ENCODE data around the gene IWS1.
"Not testable (repeated sequence)": the region's sequence is repeated elsewhere in the genome, so short reads cannot be mapped to it uniquely, and the experiment has no call there.

IWS1 gene

DNA sequence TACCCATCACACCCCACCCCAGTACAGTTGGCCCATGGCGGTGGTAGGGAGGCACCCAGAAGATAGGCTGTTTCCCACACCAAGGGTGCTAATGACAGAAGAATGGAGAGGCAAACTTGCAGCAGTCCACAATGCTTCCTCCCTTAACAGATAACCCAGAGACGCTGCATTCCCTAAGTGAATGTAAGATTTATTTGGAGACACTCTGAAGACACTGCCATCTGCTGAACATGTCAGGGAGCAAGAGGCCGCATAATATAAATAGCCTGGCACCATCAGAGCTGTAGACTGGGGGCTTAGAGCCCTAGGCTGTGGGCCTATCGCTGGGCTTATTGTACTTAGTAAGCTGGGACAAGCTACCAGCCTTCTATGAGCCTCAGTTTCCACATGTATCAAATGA is 2.2 kb upstream of the IWS1 start:
- DNase-seq (ENCODE audit: low read depth, low spot score): no peak

DNA sequence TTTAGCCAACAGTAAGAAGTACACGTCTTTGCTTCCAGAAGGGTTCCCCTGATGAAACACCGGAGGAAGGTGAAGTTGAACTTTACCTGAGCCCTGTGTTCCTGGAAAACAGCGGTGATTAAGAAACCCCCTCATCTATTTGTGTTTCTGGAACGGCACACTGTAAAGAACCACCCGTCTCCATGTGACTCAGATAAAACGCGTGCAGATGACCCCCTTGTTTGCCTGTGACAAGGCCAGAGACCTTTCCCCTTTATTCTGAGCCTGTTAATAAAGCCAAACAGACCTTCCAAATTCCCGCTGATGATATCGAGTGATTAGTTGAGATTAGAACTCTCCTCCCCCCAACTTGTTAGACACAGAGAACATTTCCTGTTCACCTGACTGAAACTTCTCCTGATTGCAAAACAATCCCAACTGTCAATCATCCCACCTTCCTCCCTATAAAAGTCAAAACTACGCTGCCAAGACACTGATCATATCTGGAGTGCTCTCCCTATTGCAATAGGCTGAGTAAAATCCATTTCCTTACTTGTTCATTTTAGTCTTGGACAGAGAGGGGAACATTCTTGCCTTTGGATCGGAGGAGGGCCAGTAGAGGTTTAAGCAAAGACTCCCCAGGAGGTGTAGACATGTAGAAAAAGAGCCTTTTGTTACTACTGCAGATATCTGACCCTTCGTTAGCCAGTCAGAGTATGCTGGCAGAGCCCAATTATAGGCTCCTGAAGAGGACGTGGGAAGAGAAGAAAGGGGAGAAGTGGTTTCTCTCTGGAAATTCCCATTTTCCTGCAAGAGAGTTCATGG is 914 bp upstream of the IWS1 start:
- no peak for DNase-seq (ENCODE audit: low read depth, low spot score)

- DNase-seq (ENCODE audit: low read depth, low spot score): peak; percentile 65
Measured at GRCh38 chr2:127525691-127526131, 578 bp downstream of the IWS1 start.

GRCh38 chr2:127524198-127524834 is 2.0 kb downstream of the IWS1 start:
- DNase-seq (ENCODE audit: low read depth, low spot score): not testable (repeated sequence)

DNA sequence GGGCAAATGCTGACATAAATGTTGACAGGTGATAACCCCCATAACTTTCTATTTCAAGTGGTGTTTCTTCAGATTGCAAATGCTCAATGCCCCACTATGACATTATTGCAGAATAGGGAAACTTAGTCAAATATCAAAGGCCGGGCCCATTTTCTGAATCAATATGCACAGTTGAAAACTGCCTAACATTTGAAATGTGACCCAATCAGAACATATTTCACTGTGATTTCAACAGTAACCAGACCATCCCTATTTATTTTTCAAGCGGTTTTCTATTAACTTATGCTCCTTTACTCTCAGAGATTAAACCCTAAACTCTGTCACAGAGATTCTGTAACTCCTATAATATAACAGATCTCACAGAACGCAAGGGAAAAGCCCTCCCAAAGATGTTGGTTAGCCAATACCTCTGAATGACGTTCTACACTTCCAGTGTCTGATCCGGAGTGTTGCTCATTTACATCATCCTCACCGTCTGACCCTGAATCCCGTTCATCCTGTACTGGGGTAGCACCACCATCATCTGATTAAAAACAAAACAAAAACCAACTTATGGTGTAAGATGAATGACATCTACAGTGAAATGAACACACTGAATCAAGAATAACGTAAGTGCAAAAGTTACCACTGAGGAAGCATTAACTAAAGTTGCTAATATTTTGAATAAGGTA is 2.9 kb downstream of the IWS1 start:
- no peak for DNase-seq (ENCODE audit: low read depth, low spot score)

- no peak for DNase-seq (ENCODE audit: low read depth, low spot score)
Measured at GRCh38 chr2:127520424-127520823, 5.9 kb downstream of the IWS1 start.

DNA sequence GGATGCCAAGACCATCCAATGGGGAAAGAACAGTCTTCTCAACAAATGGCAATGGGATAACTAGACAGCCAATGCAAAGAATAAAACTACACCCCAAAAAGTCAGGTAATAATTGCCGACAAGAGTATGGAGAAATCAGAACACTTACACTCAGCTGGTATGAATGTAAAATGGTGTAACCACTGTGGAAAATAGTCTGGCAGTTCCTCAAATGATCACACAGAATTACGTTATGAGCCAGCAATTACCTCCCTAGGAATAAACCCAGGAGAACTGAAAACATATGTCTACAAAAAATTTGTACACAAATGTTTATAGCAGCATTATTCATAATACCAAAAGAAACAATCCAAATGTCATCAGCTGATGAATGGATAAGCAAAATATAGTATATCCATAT is 8.8 kb downstream of the IWS1 start:
- no peak for DNase-seq (ENCODE audit: low read depth, low spot score)

- DNase-seq (ENCODE audit: low read depth, low spot score): peak; percentile 85
Measured at GRCh38 chr2:127516041-127516762, 10.1 kb downstream of the IWS1 start.

- no peak for DNase-seq (ENCODE audit: low read depth, low spot score)
Measured at GRCh38 chr2:127515383-127515915, 10.8 kb downstream of the IWS1 start.

DNA sequence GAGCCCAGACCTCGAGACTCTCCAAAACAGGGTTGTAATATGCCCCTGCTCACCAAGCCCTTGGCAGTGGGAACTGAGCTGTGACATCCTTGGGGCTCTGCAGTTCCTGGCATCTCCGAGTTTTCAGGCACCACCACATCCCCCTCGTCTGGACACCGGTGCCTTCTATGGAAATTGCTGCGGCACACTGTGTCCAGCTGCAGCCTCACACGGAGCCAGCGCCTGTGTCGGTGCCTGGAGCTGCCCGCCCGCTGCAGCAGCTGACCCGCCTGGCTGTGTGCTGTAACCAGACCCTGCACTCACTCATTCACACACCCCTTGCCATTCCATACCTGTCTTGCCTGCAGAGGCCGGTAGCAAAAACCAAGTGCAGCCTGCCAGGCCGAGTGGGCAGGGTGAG is 11.8 kb downstream of the IWS1 start:
- DNase-seq (ENCODE audit: low read depth, low spot score): no peak

GRCh38 chr2:127514076-127514475 is 12.2 kb downstream of the IWS1 start:
- DNase-seq (ENCODE audit: low read depth, low spot score): no peak

- DNase-seq (ENCODE audit: low read depth, low spot score): no peak
Measured at GRCh38 chr2:127512362-127512761, 13.9 kb downstream of the IWS1 start.

DNA sequence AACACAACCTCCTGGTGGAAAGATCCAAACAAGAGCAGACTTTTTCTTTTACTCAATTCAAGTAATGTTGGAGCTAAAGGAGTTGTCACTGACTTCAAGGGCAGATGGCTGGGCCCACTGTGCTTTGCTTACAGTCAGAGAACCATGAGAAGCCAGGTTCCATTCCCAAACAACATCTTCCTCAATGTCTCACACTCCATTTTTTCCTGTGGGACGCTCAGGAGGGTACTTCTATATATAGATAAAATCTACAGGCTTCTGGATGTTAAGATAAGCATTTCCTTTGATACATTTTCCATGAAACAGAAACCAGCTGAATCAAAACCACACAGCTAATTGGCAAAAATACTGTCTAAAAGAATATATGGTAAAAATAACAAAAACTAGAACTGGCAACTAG is 14.4 kb downstream of the IWS1 start:
- DNase-seq (ENCODE audit: low read depth, low spot score): no peak

DNA sequence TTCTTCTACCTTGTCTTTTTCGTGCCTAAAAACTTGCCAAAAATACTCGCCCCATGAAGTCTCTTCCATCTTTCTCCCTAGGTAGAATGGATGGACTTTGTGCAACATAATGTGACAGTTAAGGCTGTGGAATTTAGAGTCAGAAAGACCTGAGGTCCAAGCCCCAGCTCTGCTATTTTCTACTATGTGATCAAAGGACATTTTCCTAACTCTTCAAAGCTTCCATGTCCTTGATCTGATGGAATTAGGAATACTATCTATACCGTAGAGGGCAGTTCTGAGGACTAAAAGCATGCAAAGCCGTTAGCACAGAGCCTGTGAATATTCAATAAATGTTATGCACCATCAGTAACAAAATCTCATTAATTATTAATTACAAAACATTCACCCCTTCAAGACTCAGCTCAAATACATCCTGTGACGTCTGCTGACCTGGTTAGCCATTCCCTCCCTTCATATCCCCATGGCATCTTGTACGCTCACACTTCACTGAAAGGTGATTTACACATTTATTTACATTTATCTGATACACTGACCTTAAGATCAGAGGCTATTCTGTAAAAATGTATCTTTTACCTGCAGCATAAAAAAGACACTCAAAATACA is 15.1 kb downstream of the IWS1 start:
- DNase-seq (ENCODE audit: low read depth, low spot score): no peak

- DNase-seq (ENCODE audit: low read depth, low spot score): no peak
Measured at GRCh38 chr2:127510073-127510472, 16.2 kb downstream of the IWS1 start.

DNA sequence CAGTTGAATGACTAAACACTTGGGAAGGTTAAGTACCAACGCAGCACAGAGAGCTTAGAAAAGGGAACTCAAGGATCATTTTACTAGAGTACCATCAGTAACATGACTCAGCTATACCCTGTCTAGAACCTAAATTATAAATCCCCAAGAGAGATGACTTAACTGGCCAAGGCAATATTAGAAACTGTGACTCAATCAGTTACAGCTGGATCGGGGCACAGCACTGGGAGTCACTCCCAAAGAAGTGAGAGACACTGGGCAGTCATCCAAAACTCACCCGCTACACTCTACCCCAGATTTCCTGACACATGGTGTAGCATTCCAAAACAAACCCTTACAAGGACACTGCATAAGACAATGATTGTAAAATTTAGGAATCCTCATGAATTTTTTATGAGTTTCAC is 17.7 kb downstream of the IWS1 start:
- DNase-seq (ENCODE audit: low read depth, low spot score): peak; percentile 90

- no peak for DNase-seq (ENCODE audit: low read depth, low spot score)
Measured at GRCh38 chr2:127508023-127508630, 18.2 kb downstream of the IWS1 start.

GRCh38 chr2:127506510-127506909 is 19.8 kb downstream of the IWS1 start:
- DNase-seq (ENCODE audit: low read depth, low spot score): no peak

- DNase-seq (ENCODE audit: low read depth, low spot score): no peak
Measured at GRCh38 chr2:127504552-127505430, 21.5 kb downstream of the IWS1 start.

GRCh38 chr2:127503491-127503890 is 22.8 kb downstream of the IWS1 start:
- DNase-seq (ENCODE audit: low read depth, low spot score): no peak
